HEK293 (cell line): ENCODE results near the gene ZNF316.
"Not testable (repeated sequence)": the region's sequence is repeated elsewhere in the genome, so short reads cannot be mapped to it uniquely, and the experiment has no call there.

Source experiments
- ZFP69B ChIP-seq: fragments of 450-650 bp; formaldehyde crosslinking; IDR thresholded peaks from 2 replicates; pipeline ENCODE4 v1.5.1; 2016; ENCODE audit warnings: missing biosample characterization, missing genetic modification characterization
- TF ChIP-seq, protein P1 (sequence below): fragments of 450-650 bp; formaldehyde crosslinking; IDR thresholded peaks from 2 replicates; pipeline ENCODE4 v1.5.1; 2016; ENCODE audit warnings: missing biosample characterization, missing genetic modification characterization

DNA sequence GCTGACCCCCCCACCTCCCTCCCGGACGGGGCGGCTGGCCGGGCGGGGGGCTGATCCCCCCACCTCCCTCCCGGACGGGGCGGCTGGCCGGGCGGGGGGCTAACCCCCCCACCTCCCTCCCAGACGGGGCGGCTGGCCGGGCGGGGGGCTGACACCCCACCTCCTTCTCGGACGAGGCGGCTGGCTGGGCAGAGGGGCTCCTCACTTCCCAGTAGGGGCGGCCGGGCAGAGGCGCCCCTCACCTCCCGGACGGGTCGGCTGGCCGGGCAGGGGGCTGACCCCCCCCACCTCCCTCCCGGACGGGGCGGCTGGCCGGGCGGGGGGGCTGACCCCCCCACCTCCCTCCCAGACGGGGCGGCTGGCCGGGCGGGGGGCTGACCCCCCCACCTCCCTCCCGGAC is 33.7 kb downstream of the ZNF316 start:
- TF ChIP-seq, protein P1, sequence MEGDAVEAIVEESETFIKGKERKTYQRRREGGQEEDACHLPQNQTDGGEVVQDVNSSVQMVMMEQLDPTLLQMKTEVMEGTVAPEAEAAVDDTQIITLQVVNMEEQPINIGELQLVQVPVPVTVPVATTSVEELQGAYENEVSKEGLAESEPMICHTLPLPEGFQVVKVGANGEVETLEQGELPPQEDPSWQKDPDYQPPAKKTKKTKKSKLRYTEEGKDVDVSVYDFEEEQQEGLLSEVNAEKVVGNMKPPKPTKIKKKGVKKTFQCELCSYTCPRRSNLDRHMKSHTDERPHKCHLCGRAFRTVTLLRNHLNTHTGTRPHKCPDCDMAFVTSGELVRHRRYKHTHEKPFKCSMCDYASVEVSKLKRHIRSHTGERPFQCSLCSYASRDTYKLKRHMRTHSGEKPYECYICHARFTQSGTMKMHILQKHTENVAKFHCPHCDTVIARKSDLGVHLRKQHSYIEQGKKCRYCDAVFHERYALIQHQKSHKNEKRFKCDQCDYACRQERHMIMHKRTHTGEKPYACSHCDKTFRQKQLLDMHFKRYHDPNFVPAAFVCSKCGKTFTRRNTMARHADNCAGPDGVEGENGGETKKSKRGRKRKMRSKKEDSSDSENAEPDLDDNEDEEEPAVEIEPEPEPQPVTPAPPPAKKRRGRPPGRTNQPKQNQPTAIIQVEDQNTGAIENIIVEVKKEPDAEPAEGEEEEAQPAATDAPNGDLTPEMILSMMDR, result not testable (repeated sequence)
- not testable (repeated sequence) for TF ChIP-seq ZFP69B (tag by site-specific recombination)
